HG03460 (cell line): ENCODE data around the gene KLHL17.

Experiments
- ATAC-seq: cut with Tn5 transposase; IDR thresholded peaks from one replicate; pipeline ENCODE4 v1.9.1; 2021; ENCODE audit not compliant: unreplicated experiment

KLHL17 gene

GRCh38 chr1:921011-921837 lies 39.2 kb upstream of the KLHL17 start:
- no peak for ATAC-seq

GRCh38 chr1:923131-923990 lies 37.0 kb upstream of the KLHL17 start, which contains the start of gene SAMD11:
TSS of gene SAMD11 (plus strand) at chr1:923923. CDS start at chr1:924432, 509 bp downstream.
- ATAC-seq: no peak

- no peak for ATAC-seq
Observed at GRCh38 chr1:923991-924655, 36.3 kb upstream of the KLHL17 start.

GRCh38 chr1:924656-925560 lies 35.5 kb upstream of the KLHL17 start:
- no peak for ATAC-seq

GRCh38 chr1:925561-926421 lies 34.6 kb upstream of the KLHL17 start:
- no peak for ATAC-seq

GRCh38 chr1:927234-927633 lies 33.1 kb upstream of the KLHL17 start:
- no peak for ATAC-seq

- ATAC-seq: no peak
Observed at GRCh38 chr1:927748-928147, 32.6 kb upstream of the KLHL17 start.

- no peak for ATAC-seq
Observed at GRCh38 chr1:928825-929661, 31.3 kb upstream of the KLHL17 start.

GRCh38 chr1:929712-930632 lies 30.4 kb upstream of the KLHL17 start:
- ATAC-seq: no peak

GRCh38 chr1:930633-931138 lies 29.7 kb upstream of the KLHL17 start:
- no peak for ATAC-seq

GRCh38 chr1:931380-932172 lies 28.8 kb upstream of the KLHL17 start:
- no peak for ATAC-seq

GRCh38 chr1:932173-932510 lies 28.2 kb upstream of the KLHL17 start:
- no peak for ATAC-seq

- ATAC-seq: no peak
Observed at GRCh38 chr1:932776-933602, 27.4 kb upstream of the KLHL17 start.

- ATAC-seq: no peak
Observed at GRCh38 chr1:933603-933940, 26.8 kb upstream of the KLHL17 start.

GRCh38 chr1:934991-935750 lies 25.2 kb upstream of the KLHL17 start:
- ATAC-seq: no peak
